ENCODE data around the gene IL9R. TPM values are rescaled to one million over a fixed set of nuclear protein-coding genes. Genes with fewer than 3 reads are reported as not detected.

IL9R gene
- total and polyA plus RNA-seq, 2 experiments from 2014 or later = 0.31 to 0.39 TPM

GRCh38 chrX:155962906-155963305 lies 34.6 kb upstream of the IL9R start (continued):
- no peak for TF ChIP-seq REST (IDR thresholded peaks at IDR 0.05; ENCODE audit: unreplicated experiment)
- TF ChIP-seq STAT1 (IDR thresholded peaks at IDR 0.05; ENCODE audit: unreplicated experiment) = no peak
- TF ChIP-seq EZH2 (IDR thresholded peaks at IDR 0.05; ENCODE audit: low read depth, unreplicated experiment) = no peak
- no peak for TF ChIP-seq ETS1 (IDR thresholded peaks at IDR 0.05)
- no peak for TF ChIP-seq JUNB (IDR thresholded peaks at IDR 0.05; ENCODE audit: unreplicated experiment)

- TF ChIP-seq EZH2phosphoT487 (IDR thresholded peaks at IDR 0.05; ENCODE audit: unreplicated experiment) (no peak), CTCF (conservative IDR thresholded peaks at IDR 0.05; ENCODE audit: low read depth in 2 of 2) (peak; percentile 74 to 94), ZNF331 (CRISPR knock-in tag; IDR thresholded peaks at IDR 0.05; ENCODE audit: low read depth) (no peak)
- ATAC-seq = peak; percentile 83
- H3K4me3 Mint-ChIP-seq = no peak overlapping the region
- no peak overlapping the region for H3K4me3 ChIP-seq
- H3K9me2 ChIP-seq (ENCODE audit: insufficient read depth) = no peaks in the 10 kb centered on the region
- H3K9me3 Mint-ChIP-seq = peaks cover 93% of the 10 kb centered on the region
- no peaks in the 10 kb centered on the region for H3K4me1 Mint-ChIP-seq
- H3K36me3 ChIP-seq (ENCODE audit: insufficient read depth) = no peaks in the 10 kb centered on the region; the same call in 1 of the 2 replicates
- H3K4me1 ChIP-seq (ENCODE audit: insufficient read depth) = no peaks in the 10 kb centered on the region
- H3K79me2 ChIP-seq (replicated peaks; ENCODE audit: insufficient read depth) = no peaks in the 10 kb centered on the region
- peaks cover 5% of the 10 kb centered on the region for H3K27me3 Mint-ChIP-seq (ENCODE audit: insufficient read depth, low read depth, poor library complexity)
- H3K4me2 ChIP-seq = no peak overlapping the region
- H3K27me3 ChIP-seq (ENCODE audit: insufficient read depth) = no peaks in the 10 kb centered on the region
- H3K27ac Mint-ChIP-seq = no peak overlapping the region
- H2AFZ ChIP-seq = no peak overlapping the region
- H3K27ac ChIP-seq (ENCODE audit: low read depth) = no peak overlapping the region
- no peaks in the 10 kb centered on the region for H4K20me1 ChIP-seq (replicated peaks; ENCODE audit: insufficient read depth)
- no peaks in the 10 kb centered on the region for H3F3A ChIP-seq (replicated peaks; ENCODE audit: low read depth)
- H3K36me3 Mint-ChIP-seq (ENCODE audit: low read depth) = peaks cover 25% of the 10 kb centered on the region; the same call in 2 of the 3 replicates
- peak; percentile 72 for DNase-seq (ENCODE audit: low spot score)
Observed at GRCh38 chrX:155966876-155967275, 30.6 kb upstream of the IL9R start.

Data from GM23338 (cell line).